HepG2 (cell line): Measurements from ENCODE around the gene TCFL5. TPM values are rescaled to one million over a fixed set of nuclear protein-coding genes. Genes with fewer than 3 reads are reported as not detected.

Experiments used
- CBX1 ChIP-seq: IDR thresholded peaks from one replicate; pipeline ENCODE4 v1.6.1; 2016; ENCODE audit warnings: antibody characterized with exemption, low read depth
- GATAD1 ChIP-seq: IDR thresholded peaks from 2 replicates; pipeline ENCODE4 v1.6.1; 2016; ENCODE audit warnings: missing genetic modification reagents, missing compliant biosample characterization
- GMEB2 ChIP-seq: IDR thresholded peaks from 2 replicates; pipeline ENCODE4 v1.6.1; 2016; ENCODE audit warnings: missing biosample characterization, missing genetic modification reagents, low read depth
- HOXA5 ChIP-seq: sonication (generic); formaldehyde crosslinking; IDR thresholded peaks from 2 replicates; pipeline ENCODE4 v1.4.0; 2020; ENCODE audit warnings: missing genetic modification reagents
- KDM2A ChIP-seq: sonication (generic); formaldehyde crosslinking; IDR thresholded peaks from 2 replicates; pipeline ENCODE4 v1.4.0; 2020; ENCODE audit warnings: low read depth, missing genetic modification reagents, borderline replicate concordance
- KDM5A ChIP-seq: fragments of 200-600 bp; sonication (generic); IDR thresholded peaks from 2 replicates; pipeline ENCODE4 v1.7.0; 2018; ENCODE audit warnings: antibody characterized with exemption, mild to moderate bottlenecking, low read length, borderline replicate concordance
- KDM5B ChIP-seq: sonication (generic); formaldehyde crosslinking; IDR thresholded peaks from 2 replicates; pipeline ENCODE4 v1.4.0; 2020; ENCODE audit warnings: missing genetic modification reagents, mild to moderate bottlenecking, borderline replicate concordance
- MBD4 ChIP-seq: IDR thresholded peaks from 2 replicates; pipeline ENCODE4 v1.6.1; 2012; ENCODE audit warnings: low read length, inconsistent platforms, borderline replicate concordance
- NCOA1 ChIP-seq: sonication (generic); formaldehyde crosslinking; IDR thresholded peaks from 2 replicates; pipeline ENCODE4 v1.9.0; 2021; ENCODE audit warnings: missing genetic modification reagents
- NR3C1 ChIP-seq: sonication (generic); formaldehyde crosslinking; IDR thresholded peaks from 2 replicates; pipeline ENCODE4 v1.4.0; 2020; ENCODE audit warnings: missing genetic modification reagents
- RCOR2 ChIP-seq: IDR thresholded peaks from 2 replicates; pipeline ENCODE4 v1.6.1; 2016; ENCODE audit warnings: missing biosample characterization, missing genetic modification reagents
- REPIN1 ChIP-seq: sonication (generic); formaldehyde crosslinking; IDR thresholded peaks from 2 replicates; pipeline ENCODE4 v1.8.0; 2022; ENCODE audit warnings: missing genetic modification reagents, low read depth, mild to moderate bottlenecking, borderline replicate concordance
- SOX5 ChIP-seq: IDR thresholded peaks from 2 replicates; pipeline ENCODE4 v1.6.1; 2016; ENCODE audit warnings: borderline replicate concordance
- TFAP4 ChIP-seq: sonication (generic); IDR thresholded peaks from 2 replicates; pipeline ENCODE4 v1.6.1; 2016; ENCODE audit warnings: low read depth, borderline replicate concordance
- ZBTB21 ChIP-seq: sonication (generic); formaldehyde crosslinking; IDR thresholded peaks from 2 replicates; pipeline ENCODE4 v1.4.0; 2020; ENCODE audit warnings: missing genetic modification reagents
- ZNF317 ChIP-seq: sonication (generic); formaldehyde crosslinking; IDR thresholded peaks from 2 replicates; pipeline ENCODE4 v1.5.0; 2020; ENCODE audit warnings: mild to moderate bottlenecking, missing genetic modification reagents
- ZNF331 ChIP-seq: sonication (generic); formaldehyde crosslinking; IDR thresholded peaks from 2 replicates; pipeline ENCODE4 v1.4.0; 2020; ENCODE audit warnings: missing genetic modification reagents
- ZNF383 ChIP-seq: sonication (generic); formaldehyde crosslinking; IDR thresholded peaks from 2 replicates; pipeline ENCODE4 v1.4.0; 2020; ENCODE audit warnings: missing genetic modification reagents, mild to moderate bottlenecking, borderline replicate concordance
- ZNF530 ChIP-seq: sonication (generic); formaldehyde crosslinking; IDR thresholded peaks from 2 replicates; pipeline ENCODE4 v1.5.0; 2020; ENCODE audit warnings: low read depth, mild to moderate bottlenecking, missing genetic modification reagents
- ZNF556 ChIP-seq: sonication (generic); formaldehyde crosslinking; IDR thresholded peaks from 2 replicates; pipeline ENCODE4 v1.4.0; 2020; ENCODE audit warnings: mild to moderate bottlenecking, missing genetic modification reagents, borderline replicate concordance
- polyA plus RNA-seq, 8 experiments: library from polyadenylated mRNA; depleted of rRNA in 3 of 8; stranded (reverse) in 7 of 8; unstranded in 1 of 8; fragments of >200 nt; fragmentation: Illumina TruSeq in 4 of 8; extraction: Trizol in 4 of 8; gene quantifications; 2 replicates each; pipeline versions ENCODE4 v1.2.1 to v1.2.3, GENCODE V29; 2011 to 2016; ENCODE audit warnings: low read depth in 4 of 8, missing spikeins in 1 of 8, mixed read lengths in 1 of 8; ENCODE audit not compliant: insufficient read depth in 1 of 8
- total RNA-seq, 5 experiments: library from RNA; depleted of rRNA; stranded (reverse); fragments of >200 nt; fragmentation: Illumina TruSeq; extraction: Trizol; gene quantifications; 2 replicates each; pipeline ENCODE4 v1.2.3, GENCODE V29; 2016; ENCODE audit warnings: low read depth in 1 of 5
- TF ChIP-seq, protein P1 (sequence below): sonication (generic); formaldehyde crosslinking; conservative IDR thresholded peaks from 2 replicates; pipeline ENCODE4 v1.8.0; 2022; ENCODE audit warnings: missing genetic modification reagents
- TF ChIP-seq, protein P2 (sequence below): sonication (generic); formaldehyde crosslinking; IDR thresholded peaks from 2 replicates; pipeline ENCODE4 v1.4.0; 2020; ENCODE audit warnings: mild to moderate bottlenecking, missing genetic modification reagents, borderline replicate concordance

The TCFL5 gene
- total and polyA plus RNA-seq, 2 of the 13 experiments (the other 11 are each of a cell fraction or from before 2014, with no cell fraction given), result 14.8 to 20.0 TPM

- peak; percentile 54; the same call in 1 of the 2 replicates for TF ChIP-seq TFAP4
- no peak for TF ChIP-seq HOXA5
- no peak for TF ChIP-seq ZNF383 (CRISPR knock-in tag)
- TF ChIP-seq ZNF556 (CRISPR knock-in tag), result no peak
- TF ChIP-seq KDM2A (CRISPR knock-in tag), result peak; percentile 44; the same call in 1 of the 2 replicates
- no peak for TF ChIP-seq NR3C1 (CRISPR knock-in tag)
- TF ChIP-seq, protein P1, sequence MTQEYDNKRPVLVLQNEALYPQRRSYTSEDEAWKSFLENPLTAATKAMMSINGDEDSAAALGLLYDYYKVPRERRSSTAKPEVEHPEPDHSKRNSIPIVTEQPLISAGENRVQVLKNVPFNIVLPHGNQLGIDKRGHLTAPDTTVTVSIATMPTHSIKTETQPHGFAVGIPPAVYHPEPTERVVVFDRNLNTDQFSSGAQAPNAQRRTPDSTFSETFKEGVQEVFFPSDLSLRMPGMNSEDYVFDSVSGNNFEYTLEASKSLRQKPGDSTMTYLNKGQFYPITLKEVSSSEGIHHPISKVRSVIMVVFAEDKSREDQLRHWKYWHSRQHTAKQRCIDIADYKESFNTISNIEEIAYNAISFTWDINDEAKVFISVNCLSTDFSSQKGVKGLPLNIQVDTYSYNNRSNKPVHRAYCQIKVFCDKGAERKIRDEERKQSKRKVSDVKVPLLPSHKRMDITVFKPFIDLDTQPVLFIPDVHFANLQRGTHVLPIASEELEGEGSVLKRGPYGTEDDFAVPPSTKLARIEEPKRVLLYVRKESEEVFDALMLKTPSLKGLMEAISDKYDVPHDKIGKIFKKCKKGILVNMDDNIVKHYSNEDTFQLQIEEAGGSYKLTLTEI (CRISPR knock-in tag), result no peak
- no peak for TF ChIP-seq SOX5 (CRISPR knock-in tag)
- peak; percentile 40; the same call in 1 of the 2 replicates for TF ChIP-seq ZNF331 (CRISPR knock-in tag)
- no peak for TF ChIP-seq ZNF317 (CRISPR knock-in tag)
- TF ChIP-seq KDM5B (CRISPR knock-in tag), result no peak
- TF ChIP-seq KDM5A, result no peak
- no peak for TF ChIP-seq GMEB2
- TF ChIP-seq RCOR2 (CRISPR knock-in tag), result no peak
- no peak for TF ChIP-seq GATAD1
- no peak for TF ChIP-seq ZBTB21 (CRISPR knock-in tag)
- no peak for TF ChIP-seq MBD4
- TF ChIP-seq, protein P2, sequence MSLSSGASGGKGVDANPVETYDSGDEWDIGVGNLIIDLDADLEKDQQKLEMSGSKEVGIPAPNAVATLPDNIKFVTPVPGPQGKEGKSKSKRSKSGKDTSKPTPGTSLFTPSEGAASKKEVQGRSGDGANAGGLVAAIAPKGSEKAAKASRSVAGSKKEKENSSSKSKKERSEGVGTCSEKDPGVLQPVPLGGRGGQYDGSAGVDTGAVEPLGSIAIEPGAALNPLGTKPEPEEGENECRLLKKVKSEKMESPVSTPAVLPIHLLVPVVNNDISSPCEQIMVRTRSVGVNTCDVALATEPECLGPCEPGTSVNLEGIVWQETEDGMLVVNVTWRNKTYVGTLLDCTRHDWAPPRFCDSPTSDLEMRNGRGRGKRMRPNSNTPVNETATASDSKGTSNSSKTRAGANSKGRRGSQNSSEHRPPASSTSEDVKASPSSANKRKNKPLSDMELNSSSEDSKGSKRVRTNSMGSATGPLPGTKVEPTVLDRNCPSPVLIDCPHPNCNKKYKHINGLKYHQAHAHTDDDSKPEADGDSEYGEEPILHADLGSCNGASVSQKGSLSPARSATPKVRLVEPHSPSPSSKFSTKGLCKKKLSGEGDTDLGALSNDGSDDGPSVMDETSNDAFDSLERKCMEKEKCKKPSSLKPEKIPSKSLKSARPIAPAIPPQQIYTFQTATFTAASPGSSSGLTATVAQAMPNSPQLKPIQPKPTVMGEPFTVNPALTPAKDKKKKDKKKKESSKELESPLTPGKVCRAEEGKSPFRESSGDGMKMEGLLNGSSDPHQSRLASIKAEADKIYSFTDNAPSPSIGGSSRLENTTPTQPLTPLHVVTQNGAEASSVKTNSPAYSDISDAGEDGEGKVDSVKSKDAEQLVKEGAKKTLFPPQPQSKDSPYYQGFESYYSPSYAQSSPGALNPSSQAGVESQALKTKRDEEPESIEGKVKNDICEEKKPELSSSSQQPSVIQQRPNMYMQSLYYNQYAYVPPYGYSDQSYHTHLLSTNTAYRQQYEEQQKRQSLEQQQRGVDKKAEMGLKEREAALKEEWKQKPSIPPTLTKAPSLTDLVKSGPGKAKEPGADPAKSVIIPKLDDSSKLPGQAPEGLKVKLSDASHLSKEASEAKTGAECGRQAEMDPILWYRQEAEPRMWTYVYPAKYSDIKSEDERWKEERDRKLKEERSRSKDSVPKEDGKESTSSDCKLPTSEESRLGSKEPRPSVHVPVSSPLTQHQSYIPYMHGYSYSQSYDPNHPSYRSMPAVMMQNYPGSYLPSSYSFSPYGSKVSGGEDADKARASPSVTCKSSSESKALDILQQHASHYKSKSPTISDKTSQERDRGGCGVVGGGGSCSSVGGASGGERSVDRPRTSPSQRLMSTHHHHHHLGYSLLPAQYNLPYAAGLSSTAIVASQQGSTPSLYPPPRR, result no peak
- no peak for TF ChIP-seq NCOA1 (CRISPR knock-in tag)
- no peak for TF ChIP-seq REPIN1 (CRISPR knock-in tag)
- no peak for TF ChIP-seq CBX1
- 0 out of 2 replicates have a peak, but pooled peaks have one; percentile 12 for TF ChIP-seq ZNF530
These were observed 23.3 kb downstream of the TCFL5 start (continued) for GRCh38 chr20:62838128-62838891.
